ENCODE data around the gene RERE.
A peak's percentile ranks its signal among the peaks of the same experiment; 100 is the strongest.
"Not testable (repeated sequence)": the region's sequence is repeated elsewhere in the genome, so short reads cannot be mapped to it uniquely, and the experiment has no call there.

The RERE gene

DNA sequence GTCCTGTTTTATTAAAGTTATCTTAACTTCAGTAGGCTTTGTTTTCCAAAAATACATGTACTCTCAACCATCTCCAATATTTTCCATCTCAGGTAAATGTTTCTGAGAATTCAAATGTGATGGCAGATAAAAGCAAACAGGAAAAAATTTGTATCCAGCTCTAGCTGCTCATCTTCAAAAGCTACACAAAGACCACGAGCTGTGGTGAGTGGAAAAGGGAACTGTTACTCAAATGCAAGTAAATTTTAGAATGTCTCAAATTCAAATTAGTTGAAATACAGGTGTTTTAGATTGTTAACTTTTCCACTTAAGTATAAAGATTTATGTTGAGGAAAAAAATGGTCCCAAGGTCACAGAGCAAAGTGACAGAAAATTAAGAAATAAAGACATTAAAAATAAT is 283.5 kb downstream of the RERE start:
- no peak for DNase-seq

DNA sequence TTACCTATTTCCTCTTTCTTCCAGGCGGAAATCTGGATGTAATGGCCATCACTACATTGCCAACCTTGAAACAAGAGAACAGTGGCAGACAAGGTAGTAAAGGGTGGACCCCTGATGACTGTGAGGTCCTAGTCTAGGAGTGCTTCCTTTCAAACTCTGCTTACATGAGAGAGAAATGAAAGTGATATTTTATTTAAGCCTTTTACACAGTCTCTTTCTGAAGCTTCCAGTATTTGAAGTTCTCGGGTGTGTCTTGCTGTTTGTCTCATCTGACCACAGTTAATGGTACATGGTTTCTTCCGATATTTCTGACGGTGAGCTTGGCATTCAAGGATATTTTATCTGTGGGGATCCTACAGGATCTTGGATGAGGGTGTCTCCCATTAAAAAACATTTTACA is 284.3 kb downstream of the RERE start:
- DNase-seq, result no peak

DNA sequence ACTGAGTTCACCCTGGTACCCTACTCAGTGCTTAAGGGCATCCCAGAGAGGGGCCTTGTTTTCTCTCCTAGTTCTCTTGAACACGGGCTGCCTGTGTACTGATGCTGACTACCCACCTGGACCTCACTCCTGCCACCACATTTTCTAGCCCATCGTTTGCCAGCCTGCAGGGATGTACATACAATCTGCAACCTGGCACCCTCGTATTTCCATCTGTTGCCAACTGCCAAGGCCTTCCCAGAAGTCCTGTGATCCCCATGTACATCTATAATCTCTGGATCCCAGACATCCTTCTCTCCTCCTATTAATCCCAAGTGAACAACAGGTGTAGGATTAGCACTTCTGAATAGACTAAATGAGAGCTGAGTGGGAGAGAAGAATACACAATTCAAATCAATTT is 287.5 kb downstream of the RERE start:
- no peak for DNase-seq

DNA sequence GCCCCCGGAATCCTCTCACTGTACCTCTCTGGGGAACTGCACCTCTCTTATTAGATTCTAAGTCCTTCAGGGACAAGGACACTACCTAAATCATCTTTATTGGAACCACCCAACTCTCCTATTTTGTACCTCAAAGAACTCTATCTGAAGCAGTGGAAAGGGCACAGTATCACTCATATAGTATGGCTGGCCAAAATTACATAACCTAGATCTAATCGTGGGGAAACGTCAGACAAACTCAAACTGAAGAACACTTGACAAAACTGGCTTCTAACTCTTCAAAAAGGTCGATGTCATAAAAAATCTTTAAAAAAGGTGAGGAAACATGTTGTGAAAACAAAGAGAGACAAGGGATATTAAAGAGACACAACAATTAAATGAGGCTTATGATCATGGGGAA is 289.5 kb downstream of the RERE start:
- DNase-seq, result no peak

DNA sequence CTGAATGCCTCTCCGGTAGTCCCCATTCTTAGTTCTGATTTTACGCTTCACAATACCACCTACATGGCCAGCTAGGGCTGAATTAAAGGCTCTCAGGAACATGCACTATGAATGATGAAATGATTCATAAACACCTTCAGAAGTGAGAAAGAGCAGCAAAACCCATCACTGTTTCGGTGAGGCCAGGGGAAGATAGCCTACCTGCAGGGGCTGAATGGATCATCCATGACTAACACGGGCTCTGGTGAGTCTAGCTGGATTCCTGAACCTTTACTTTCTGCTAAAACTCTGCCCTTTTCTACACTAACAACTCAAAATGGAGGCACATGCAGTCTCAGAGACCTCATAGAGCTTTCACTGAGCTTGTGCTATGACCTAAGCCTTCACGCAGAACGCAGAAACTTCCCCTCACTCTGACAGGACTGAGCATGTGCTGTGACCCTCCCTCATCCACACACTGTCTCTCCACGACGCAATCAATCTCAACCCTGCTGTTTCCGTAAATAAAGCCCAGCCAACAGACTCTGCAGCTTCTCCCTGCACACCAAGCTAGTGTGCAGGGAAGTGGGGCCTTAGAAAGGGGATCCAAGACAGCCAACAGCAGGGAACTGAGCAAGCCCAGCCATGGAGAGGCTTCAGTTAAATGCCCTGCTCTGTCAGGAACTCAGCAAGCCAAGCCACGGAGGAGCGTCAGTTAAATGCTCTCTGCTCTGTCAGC is 291.7 kb downstream of the RERE start:
- DNase-seq, result peak; percentile 63

DNA sequence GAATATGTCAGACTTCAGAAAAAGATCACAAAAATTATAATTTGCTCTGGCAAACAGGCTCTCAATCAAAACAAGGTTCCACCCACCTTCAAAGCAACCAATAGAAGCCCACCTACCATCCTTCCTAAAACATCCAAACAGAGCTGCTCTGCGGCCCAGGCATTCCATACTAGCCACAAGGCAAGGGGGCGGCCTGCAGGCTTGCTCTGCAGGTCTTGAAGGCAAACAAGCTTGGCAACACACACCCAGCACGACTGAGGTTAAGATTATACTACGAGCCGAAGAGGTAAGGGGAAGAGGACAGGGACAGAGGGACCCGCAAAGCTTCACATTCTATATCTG is 292.3 kb downstream of the RERE start:
- peak; percentile 39 for DNase-seq

DNA sequence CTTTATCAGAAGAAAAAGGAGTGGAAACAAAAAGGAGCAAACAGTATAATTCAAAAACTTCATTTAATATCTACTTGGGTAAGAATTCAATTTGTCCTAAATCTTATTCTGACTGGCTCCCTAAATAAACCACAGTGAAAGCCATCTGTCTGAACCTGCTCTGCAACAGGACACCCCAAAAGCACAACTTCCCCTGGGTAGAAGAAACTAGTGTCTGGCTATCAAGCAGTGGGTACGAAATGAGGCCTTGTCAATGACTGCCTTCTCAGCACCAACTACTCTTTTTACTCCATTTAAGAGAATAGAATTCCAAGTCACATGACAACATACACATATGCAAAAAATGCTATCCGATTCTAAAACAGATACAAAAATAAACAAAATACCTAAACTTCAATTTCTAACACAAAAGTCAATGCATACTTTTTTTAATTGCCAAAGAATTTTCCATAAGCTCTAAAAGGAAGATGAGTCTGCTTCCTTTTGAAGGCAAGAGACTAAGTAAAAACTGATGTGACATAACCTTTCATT is 292.7 kb downstream of the RERE start:
- no peak for DNase-seq

DNA sequence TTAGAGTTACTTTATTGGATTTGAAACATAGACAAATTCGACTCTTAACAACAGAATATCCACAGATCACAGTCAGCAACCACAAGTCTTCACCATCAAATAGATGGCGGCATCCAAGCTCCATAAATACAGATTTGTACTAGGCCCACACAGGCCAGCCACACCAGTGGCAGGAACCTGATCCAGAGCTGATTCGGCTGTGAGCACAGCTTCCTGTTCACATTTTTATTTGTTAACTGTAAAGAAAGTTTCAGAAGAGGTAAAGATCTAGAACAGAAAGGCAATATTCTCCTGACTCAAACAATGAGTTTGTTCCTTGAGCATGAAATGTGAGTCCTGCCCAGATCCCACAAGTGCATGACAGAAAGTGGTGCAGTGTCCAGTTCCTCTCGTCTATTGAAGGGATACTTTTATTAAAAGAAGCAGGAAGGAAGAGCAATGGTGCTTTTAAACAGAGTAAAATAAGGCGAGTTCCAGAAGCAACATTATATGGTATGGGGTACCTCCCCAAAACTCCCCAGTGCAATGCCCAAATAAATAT is 293.7 kb downstream of the RERE start:
- DNase-seq, result peak; percentile 7

DNA sequence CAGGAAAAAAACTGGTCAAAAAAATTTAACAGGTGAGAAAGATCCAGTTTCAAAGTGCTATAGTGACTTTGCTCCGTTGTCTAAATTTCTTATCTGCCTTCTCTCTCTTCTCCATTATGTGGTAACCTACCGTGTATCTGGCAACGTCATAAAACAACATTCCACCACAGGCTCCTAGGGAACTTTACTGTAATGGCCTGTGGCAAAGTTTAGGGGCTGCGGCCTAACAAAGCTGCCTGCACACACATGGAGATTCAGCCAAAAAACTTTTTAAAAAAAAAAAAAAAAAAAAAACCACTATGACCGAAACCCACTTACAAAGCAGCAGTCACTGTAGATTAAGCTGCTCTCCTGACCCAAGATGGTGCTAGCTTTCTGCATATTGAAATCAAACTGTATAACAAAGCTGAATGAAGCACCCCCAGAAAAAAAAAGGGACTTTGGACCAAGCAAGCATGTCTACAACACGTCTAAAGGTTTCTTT is 296.9 kb downstream of the RERE start:
- no peak for DNase-seq

DNA sequence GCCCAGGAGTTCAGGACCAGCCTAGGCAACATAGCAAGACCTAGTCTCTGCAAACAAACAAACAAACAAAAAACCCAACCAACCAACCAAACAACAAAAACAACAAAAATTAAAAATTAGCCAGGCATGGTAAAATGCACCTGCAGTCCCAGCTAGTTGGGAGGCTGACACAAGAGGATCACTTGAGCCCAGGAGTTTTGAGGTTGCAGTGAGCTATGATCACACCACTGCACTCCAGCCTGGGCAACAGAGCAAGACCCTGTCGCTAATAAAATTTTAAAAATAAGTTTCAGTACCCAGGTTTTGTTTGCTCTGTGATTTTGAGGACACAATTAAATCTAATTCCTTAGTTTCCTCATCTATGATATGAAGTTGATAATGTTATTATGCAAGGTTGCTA is 298.3 kb downstream of the RERE start:
- DNase-seq, result no peak

DNA sequence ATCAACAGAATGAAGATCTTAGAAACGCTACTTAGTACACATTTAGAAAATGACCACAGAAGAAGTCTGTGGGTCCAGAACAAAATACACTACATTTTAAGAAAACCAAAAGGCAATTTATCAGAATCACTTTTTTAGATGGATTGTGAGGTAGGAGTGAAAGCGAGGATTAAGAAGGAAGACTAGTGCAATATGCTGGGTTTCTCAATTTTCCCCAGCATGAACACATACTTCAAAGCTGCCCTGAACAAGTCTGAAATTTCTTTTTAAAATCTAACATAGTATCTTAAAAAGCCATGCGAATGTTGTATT is 299.0 kb downstream of the RERE start:
- DNase-seq, result no peak

DNA sequence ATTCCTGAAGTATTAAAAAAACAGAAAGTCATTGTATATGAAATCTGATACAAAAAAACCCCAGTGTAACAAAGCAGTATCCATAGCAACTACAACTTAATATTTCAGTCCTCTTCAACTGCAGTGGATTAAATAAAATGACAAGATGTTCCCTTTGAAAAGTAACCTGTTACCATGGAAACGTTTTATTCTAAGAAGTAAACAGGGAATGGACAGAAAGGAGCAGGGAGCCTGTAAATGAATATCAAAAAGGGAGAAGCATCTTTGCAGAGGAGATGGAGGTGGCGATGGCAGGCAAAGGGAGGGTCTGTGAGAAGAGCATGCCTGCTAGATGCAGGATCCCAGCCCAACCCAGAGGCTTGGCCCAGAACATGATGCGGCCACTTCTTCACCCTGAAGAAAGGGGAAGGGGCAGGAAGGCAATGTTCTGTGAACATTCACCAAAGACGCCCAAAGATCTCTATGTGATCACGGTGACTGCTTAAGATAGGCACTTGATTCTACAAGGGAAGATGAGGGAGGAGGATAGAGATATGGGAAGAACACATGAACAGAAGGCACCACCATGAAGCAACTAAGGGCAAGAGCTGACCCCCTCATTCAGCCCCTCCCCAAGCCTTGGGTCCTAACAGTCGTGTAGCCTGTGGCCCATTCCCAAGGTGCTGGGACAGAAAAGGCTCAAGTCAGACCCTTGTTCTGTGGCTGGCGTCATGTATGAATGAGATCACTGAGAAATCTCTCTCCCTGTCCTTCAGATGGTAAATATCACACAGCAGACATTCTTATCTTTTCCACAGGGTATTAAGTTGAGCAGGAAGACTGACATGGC is 299.6 kb downstream of the RERE start:
- no peak for DNase-seq

DNA sequence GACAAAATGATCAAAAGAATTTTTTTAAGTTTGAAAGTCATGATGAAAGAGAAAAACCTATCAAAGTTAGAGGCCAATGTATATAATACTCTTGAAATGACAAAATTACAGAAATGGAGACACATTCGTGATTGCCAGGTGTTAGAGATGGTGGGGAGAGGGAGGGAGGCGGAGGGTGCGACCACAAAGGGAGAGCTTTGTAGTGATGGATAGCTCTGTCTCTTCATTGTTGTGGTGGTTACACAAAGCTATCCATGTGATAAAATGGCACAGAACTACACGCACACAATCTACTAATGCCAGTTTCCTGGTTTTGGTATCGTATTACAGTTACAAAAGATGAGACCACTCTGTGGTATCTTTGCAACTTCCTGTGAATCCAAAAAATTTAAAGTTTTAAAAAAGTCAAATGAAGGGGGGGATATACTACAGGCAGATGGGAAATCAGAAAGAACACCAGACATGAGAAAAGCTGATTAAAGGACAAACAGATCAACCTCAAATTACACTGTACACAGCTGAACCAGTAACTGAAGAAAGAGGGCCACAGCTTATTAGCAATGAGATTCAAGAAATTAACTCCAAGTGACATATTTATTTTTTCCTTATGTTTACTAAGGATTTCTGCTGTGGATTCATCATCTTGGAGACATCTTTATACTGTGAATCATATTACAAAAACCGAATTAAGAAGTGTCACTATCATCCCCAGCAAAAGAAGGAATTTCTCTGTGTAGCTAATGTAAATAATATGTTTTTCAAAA is 300.5 kb downstream of the RERE start:
- DNase-seq, result no peak

DNA sequence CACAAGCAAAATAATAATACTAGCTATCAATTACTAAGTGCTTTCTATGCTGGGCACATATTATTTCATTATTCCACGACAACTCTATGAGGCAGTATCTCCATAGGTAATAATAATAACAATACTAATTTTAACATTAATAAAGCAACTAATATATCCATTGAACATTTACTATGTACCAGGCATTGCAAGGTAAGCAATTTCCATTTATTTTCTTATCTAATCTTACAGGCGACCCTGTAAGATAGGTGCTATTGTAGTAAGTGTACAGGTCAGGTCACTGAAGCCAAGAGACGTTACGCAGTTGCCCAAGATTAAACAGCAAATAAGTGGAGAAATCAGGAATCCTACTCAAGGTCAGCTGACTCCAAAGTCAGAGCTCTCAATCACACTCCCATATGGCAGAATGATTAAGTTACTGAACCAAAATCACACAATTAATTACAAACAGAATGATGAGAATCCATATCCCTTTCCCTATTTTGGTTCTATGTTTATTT is 301.1 kb downstream of the RERE start:
- DNase-seq, result no peak

DNA sequence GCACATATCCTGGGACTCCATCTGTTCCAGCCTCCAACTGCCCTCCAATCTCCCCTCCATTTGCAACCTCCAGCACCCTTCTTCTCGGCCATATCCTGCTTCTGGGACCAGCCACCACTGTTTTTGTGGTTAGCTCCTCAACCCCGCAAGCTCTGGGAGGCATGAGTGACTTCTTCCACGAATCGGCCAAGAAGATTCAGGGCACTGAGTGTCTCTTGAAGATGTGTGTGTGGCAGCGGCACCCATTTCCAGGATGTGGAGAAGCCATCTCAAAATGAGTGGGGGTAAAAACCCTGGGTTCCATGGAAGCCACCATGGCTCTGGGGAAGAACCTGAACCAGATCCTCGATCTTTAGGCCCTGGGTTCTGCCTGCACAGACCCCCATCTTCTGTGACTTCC is 304.9 kb downstream of the RERE start:
- no peak for DNase-seq

DNA sequence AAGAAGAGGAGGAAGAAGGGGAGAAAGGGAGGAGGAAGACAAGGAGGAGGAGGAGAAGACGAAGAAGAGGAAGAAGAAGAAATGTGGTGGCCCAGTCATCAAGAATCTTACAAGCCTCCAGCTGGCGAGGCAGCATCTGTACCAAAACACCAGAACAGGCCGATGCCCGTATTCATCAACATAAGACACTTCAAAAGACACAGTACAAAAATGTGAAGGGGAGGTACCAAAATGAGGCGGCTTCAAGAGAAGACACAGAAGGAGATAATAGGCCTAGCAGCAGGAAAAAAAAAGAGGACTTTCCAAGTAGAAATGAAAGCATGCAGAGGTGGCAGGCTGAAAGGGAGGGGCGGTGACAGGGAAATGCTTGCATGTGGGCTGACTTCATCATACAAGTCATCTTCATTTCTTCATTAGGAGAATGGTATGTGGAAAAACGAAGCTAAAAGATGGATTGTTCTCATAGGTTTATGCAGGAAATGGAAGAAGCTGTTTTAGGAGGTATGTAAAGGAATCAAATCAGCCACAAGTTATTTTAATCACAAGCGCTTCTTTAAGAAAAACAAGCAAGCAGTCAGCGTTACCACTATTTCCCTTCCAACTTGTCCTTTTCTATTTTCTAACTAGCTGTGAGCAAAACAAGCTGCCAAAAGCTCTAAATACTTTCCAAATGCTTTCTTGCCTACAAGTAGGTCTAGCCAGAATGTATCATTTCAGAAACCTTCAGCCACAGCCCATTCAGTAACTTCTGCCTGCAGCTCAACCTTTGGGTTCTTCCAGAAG is 307.2 kb downstream of the RERE start:
- DNase-seq, result peak; percentile 44

DNA sequence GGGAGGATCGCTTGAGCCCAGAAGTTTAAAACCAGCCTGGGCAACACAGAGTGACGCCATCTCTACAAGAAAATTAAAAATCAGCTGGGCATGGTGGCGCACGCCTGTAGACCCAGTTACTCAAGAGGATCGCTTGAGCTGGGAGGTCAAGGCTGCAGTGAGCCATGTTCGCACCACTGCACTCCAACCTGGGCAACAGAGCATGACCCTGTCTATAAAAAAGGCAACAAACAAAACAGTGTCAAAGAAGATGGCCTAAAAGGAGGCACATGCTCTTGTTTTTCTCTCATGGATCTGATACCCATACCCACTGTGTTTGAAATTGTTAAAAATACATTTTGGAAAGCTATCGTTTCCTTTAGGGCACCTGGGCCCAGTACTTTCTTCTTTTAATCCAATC is 307.9 kb downstream of the RERE start:
- DNase-seq, result no peak

DNA sequence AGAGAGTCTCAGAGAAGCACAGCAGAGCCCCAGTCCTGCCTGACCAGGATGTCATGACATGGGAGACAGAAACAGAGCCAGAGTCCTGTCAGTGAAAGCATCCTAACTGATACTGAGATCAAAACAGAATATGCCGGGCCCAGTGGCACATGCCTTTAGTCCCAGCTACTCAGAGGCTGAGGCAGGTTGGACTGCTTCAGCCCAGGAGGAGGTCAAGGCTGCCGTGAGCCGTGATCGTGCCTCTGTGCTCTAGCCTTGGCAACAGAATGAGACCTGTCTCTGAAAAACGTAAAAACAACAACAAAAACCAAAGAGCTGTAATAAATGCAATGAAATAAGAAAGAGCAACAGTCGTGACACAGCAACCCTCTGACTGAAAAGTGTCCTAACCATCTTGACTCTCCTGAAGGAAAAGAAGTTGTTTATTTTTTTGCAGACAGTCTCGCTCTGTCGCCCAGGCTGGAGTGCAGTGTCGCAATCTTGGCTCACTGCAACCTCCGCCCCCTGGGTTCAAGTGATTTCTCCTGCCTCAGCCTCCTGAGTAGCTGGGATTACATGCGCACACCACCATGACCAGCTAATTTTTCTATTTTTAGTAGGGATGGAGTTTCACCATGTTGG is 310.3 kb downstream of the RERE start:
- no peak for DNase-seq

DNA sequence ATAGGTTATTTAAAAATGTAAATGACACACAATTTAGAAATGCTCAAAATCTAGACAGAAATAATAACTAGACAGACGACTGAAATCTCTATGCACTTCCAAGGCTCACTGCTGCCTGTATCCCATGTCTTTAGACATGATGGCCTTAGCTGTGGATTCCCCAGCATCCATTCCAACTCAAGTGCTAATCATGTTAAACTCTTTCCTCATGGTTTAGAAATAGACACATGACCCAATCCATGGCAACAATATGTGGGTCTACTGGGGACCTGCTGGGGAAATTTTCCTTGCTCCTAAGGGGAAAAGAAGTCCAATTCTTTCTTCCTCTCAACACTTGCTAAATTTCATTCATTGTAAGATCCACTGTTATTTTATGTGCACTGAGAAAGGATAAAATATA is 311.0 kb downstream of the RERE start:
- DNase-seq, result no peak

DNA sequence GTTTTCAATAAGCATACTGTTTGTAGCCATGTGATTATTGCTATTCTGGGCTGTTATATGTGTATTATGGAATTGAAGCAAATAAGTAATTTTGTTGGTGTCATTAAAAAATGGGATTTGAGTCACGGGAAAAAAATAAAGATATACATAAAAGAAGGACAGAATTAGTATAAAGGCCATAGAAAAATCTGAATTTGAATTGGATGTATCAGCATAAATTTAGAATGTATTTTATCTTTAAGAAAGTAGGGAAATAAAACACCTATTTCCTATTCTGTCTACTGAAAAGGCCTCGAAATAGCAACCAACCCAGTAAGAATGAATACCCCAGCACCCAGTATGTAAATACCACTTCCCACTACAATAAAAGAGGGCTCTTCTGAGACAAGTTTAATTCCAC is 313.6 kb downstream of the RERE start:
- no peak for DNase-seq

DNA sequence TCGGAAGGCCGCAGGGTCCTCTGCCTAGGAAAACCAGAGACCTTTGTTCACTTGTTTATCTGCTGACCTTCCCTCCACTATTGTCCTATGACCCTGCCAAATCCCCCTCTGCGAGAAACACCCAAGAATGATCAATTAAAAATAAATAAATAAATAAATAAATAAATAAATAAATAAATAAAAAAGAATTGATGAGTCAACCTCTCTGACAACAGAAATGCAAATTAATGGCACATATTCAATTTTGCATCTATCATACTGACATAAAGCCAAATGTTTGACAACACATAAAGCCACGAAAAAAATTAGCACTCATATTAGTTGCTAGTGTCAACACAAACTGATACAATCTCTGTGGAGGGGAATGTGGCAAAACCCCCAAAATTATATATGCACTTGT is 314.5 kb downstream of the RERE start:
- DNase-seq, result not testable (repeated sequence)
